Left ventricle myocardium superior (tissue), 1 donor: Measurements from ENCODE around the gene CCN6. TPM values are rescaled to one million over a fixed set of nuclear protein-coding genes. Genes with fewer than 3 reads are reported as not detected.
A peak's percentile ranks its signal among the peaks of the same experiment; 100 is the strongest.
"Not testable (repeated sequence)": the region's sequence is repeated elsewhere in the genome, so short reads cannot be mapped to it uniquely, and the experiment has no call there.

Source experiments
- ATAC-seq: fragments of 200-7000 bp; cut with Tn5 transposase; one replicate; pipeline ENCODE4 v1.9.1; 2020; ENCODE audit warnings: mild to moderate bottlenecking, moderate library complexity
- DNase-seq: peaks from one replicate; pipeline ENCODE4 v3.0.0-alpha.2; 2020
- intact Hi-C: fragments of 100-400 bp; cut with micrococcal nuclease; formaldehyde crosslinking; loops from one replicate; pipeline ENCODE4 v1.11.0; 2022
- total RNA-seq: library from RNA; stranded (reverse); fragmentation: NEBNext Ultra II Directional; extraction: Animal tissue kit (Norgen Biotek cat#: 25700); gene quantifications from one replicate; pipeline ENCODE4 v1.2.1, GENCODE V29; 2021
- donor health status: DM: no; HTN: yes; CAD: no; lungs with severe emphysema.

The CCN6 gene
- total RNA-seq, 1 donor from 2014 or later = not detected

- DNase-seq (no peak), ATAC-seq (peak; percentile 38)
- intact Hi-C loops = no loop called here
Observed at GRCh38 chr6:112100561-112100960, 46.7 kb downstream of the CCN6 start.

DNA sequence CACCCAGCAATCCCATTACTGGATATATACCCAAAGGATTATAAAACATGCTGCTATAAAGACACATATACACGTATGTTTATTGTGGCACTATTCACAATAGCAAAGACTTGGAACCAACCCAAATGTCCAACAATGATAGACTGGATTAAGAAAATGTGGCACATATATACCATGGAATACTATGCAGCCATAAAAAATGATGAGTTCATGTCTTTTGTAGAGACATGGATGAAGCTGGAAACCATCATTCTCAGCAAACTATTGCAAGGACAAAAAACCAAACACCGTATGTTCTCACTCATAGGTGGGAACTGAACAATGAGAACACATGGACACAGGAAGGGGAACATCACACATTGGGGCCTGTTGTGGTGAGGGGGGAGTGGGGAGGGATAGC lies 52.1 kb downstream of the CCN6 start:
- intact Hi-C loops, DNase-seq, ATAC-seq: not testable (repeated sequence)

DNA sequence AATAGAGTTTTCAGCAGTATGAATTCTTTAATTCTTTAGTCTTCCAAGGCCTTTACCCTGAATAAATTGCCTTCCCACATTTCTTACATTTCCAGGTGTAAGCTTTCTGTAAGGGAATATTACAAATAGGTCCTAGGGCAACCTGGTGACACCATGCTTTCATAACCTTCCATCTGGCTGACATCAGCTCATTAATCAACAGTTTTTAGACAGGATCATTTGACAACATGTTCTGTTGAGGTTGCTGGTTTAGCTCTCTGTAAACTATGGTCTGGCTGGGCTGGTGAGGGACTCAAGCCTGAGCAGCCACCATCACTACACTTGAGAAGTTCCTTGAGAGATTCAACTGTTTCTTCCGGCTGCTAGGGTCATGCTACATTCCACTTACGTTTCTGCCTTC lies 52.7 kb downstream of the CCN6 start:
- intact Hi-C loops = no loop called here
- ATAC-seq (no peak), DNase-seq (no peak)

GRCh38 chr6:112109262-112109661 lies 55.4 kb downstream of the CCN6 start:
- DNase-seq (peak; percentile 25), ATAC-seq (peak; percentile 11)
- intact Hi-C loops = no loop called here

GRCh38 chr6:112113431-112113830 lies 59.5 kb downstream of the CCN6 start:
- ATAC-seq (peak; percentile 63), DNase-seq (no peak)

DNA sequence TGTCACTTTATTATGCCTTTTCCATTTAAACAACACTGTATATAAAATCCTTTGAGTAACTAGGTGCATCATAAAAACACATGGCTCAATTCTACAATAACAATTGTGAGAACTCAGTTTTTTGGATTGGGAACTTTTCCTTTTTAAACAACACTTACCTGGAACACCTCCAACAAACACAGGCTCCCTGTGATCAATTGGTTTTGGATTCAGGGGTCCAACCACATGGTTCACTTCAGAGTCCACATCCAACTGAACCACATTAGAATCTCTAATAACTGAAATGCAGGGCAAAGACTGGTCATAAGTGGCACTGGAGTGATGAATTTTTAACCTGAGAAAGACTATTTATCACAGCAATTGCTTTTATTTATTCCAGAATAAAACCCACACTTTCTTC lies 60.0 kb downstream of the CCN6 start:
- ATAC-seq (no peak), DNase-seq (no peak)
- intact Hi-C loops = no loop called here

More at GRCh38 chr6:112113431-112113830, 59.5 kb downstream of the CCN6 start:
- intact Hi-C loops = no loop called here

DNA sequence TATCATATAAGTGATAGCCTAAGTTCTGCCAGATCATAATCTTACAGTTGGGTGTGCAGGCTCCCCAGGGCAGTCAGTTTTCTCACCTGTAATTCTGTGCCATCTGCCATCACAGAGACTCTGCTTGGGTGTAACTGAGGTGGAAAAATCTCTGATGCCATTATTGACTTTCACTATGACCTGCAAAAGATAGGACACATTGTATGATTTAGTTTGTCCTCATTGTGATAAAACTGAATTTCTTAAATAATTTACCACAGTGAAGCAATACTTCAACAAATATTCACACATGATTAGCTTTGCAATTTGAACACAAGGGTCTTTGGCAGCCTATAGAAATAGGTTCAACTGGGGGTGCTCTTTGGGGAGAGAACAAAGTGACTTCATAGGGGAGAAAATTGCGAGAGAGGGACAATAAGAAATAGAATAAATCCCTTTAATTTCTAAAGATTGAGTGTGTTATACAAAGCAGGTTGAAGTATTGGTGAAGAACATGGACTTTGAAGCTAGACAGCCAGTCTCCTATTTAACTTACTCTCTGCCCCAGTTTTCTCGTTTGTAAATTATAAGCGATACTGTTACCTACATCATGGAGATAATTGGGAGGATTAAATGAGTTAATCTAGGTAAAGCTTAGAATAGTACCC lies 60.8 kb downstream of the CCN6 start:
- ATAC-seq = no peak
- intact Hi-C loops = no loop called here
- no peak for DNase-seq

GRCh38 chr6:112116221-112116620 lies 62.3 kb downstream of the CCN6 start:
- intact Hi-C loops = no loop called here
- ATAC-seq = no peak
- DNase-seq = no peak

DNA sequence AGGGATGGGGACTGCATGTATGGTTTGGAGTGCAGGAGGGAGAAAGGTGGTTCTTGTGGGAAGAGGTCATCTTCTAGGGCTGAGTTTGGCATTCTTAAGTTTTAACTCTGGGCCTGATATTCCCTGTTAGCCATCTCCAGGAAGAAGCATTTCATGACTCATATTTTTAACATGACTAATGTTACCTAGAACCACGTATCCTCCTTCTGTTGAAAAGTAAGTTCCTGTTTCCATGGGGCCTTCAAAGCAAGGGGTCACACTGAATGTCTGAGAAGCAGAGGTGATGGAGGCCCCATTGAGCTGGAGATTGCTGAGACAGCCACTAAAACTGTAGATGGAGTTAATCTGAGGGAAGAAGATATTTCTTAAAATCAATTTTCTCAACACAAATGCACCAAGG lies 63.6 kb downstream of the CCN6 start:
- DNase-seq = no peak
- intact Hi-C loops = no loop called here
- ATAC-seq = no peak

DNA sequence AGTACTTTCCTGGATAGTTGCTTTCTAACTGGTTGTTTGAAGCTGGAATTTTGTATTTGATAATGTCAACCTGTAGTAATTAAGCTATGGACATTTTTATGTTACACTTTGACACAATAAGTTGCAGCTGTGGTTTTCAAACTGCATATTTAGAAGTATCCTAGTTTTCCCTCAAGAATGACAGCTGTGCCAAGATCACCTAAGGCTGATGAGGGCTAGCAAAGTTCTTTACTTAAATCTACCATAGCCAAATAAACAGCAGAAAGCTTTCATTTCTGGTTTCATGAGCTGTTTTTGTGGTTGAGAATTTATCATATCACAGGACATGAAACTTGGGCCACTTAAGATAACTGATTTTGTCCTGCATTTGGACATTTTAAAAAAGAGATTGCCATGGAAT lies 64.1 kb downstream of the CCN6 start:
- DNase-seq (no peak), ATAC-seq (no peak)
- intact Hi-C loops = no loop called here

Other genes starting within 250 kb of the CCN6 start
- gene FYN, start 180.7 kb upstream of the CCN6 start, total RNA-seq = 51.6 TPM
- 31.8 TPM for gene TUBE1, start 33.4 kb downstream of the CCN6 start, total RNA-seq
- gene FAM229B, start 33.5 kb downstream of the CCN6 start, total RNA-seq = 69.3 TPM
- 50.6 TPM for gene LAMA4, start 200.5 kb downstream of the CCN6 start, total RNA-seq